PFSK-1 (cell line): Measurements from ENCODE around the gene TM2D3.

ENCODE experiments used
- FOXP2 ChIP-seq: optimal IDR thresholded peaks from 2 replicates; pipeline ENCODE3; 2011; ENCODE audit warnings: borderline replicate concordance, control low read depth, inconsistent platforms; ENCODE audit not compliant: insufficient read depth; ENCODE audit errors: extremely low read length, extremely low read depth
- POLR2AphosphoS5 ChIP-seq: IDR thresholded peaks from 2 replicates; pipeline ENCODE4 v1.6.1; 2012; ENCODE audit warnings: low read depth, mild to moderate bottlenecking, control low read depth, low read length, moderate library complexity
- REST ChIP-seq, 2 experiments: IDR thresholded peaks; 2 replicates each; pipeline versions ENCODE4 v1.6.1 to v1.8.0; 2011 to 2012; ENCODE audit warnings: low read depth in 2 of 2, low read length in 2 of 2, control low read depth in 1 of 2, inconsistent platforms in 1 of 2, mild to moderate bottlenecking in 1 of 2, moderate library complexity in 1 of 2; ENCODE audit not compliant: insufficient read depth in 1 of 2
- SIN3A ChIP-seq: IDR thresholded peaks from 2 replicates; pipeline ENCODE4 v1.6.1; 2012; ENCODE audit warnings: mild to moderate bottlenecking, low read length, moderate library complexity, borderline replicate concordance; ENCODE audit not compliant: insufficient read depth
- TAF1 ChIP-seq: IDR thresholded peaks from 2 replicates; pipeline ENCODE4 v1.6.1; 2012; ENCODE audit warnings: low read length, control low read depth, borderline replicate concordance; ENCODE audit not compliant: insufficient read depth

Gene TM2D3

GRCh38 chr15:101614761-101615160 lies 37.4 kb downstream of the TM2D3 start:
- no peak for TF ChIP-seq SIN3A
- no peak for TF ChIP-seq REST (IDR thresholded peaks at IDR 0.05; ENCODE audit: insufficient read depth in 1 of 2, low read depth in 2 of 2, low read length in 2 of 2)
- TF ChIP-seq FOXP2 = no peak
- no peak for TF ChIP-seq TAF1
- TF ChIP-seq POLR2AphosphoS5 = no peak

GRCh38 chr15:101614001-101614585 lies 38.1 kb downstream of the TM2D3 start:
- TF ChIP-seq TAF1 (no peak), REST (IDR thresholded peaks at IDR 0.05; ENCODE audit: insufficient read depth in 1 of 2, low read depth in 2 of 2, low read length in 2 of 2) (no peak), FOXP2 (no peak), POLR2AphosphoS5 (no peak), SIN3A (no peak)

GRCh38 chr15:101613130-101614000 lies 38.8 kb downstream of the TM2D3 start:
- TF ChIP-seq REST (IDR thresholded peaks at IDR 0.05; ENCODE audit: insufficient read depth in 1 of 2, low read depth in 2 of 2, low read length in 2 of 2) (no peak), FOXP2 (no peak), TAF1 (no peak), POLR2AphosphoS5 (no peak), SIN3A (no peak)

- TF ChIP-seq FOXP2 = no peak
- no peak for TF ChIP-seq TAF1
- TF ChIP-seq POLR2AphosphoS5 = no peak
- TF ChIP-seq REST (IDR thresholded peaks at IDR 0.05; ENCODE audit: insufficient read depth in 1 of 2, low read depth in 2 of 2, low read length in 2 of 2) = no peak
- TF ChIP-seq SIN3A = no peak
These were observed 39.5 kb downstream of the TM2D3 start for GRCh38 chr15:101612676-101613075.
